ENCODE results near the gene CLIP1.
A peak's percentile ranks its signal among the peaks of the same experiment; 100 is the strongest.
"Not testable (repeated sequence)": the region's sequence is repeated elsewhere in the genome, so short reads cannot be mapped to it uniquely, and the experiment has no call there.

The CLIP1 gene

DNA sequence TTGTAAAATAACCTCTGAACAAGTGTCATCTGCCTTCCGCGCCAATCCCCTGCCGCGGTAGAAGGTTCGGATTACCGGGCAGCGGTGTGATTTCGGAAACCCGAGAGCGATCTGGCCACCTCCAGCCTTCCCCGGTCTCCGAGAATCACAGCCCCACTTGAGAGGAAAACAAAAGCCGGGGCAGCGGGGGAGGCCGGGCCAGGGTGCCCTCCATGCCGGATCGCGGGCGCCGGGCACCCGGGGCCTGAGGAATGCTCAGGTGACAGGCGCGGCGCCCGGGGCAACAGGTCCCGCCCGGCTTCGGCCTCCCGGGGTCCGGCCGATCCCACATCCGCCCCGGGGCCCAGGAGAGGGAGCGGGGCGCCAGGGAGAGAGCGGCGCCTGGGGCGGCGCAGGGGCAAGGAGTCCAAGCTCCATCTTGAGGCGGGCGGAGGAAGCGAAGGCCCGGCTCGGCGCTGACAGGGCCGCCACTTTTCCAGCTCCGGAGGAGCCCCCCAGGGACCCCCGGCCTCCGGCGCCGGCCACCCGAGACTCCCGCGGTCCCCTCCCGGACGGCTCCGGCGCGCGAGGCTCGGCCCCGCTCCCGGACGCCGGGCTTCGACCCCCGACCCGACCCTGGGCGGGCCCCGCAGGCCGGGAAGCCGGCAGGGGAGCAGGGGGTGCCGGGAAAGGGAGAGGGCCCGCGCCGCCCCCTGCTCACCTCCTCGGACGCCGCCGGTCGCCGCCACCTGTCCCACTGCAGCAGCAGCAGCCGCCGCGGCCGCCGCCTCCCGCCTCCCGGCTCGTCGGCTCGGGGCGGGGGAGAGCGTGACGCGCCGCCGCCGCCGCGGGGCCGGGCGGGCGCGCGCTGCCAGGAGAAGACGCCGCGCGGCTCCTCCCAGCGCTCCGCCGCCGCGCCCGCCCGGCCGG is at the start of gene CLIP1:
CLIP1 (minus strand) TSS at position 849 of the 909 bp plus-strand sequence. CDS start 42,217 bp downstream, outside the sequence.
- DNase-seq = peak; percentile 67

- no peak for DNase-seq
Measured at GRCh38 chr12:122471324-122472226, 49.1 kb upstream of the CLIP1 start.

- DNase-seq = not testable (repeated sequence)
Measured at GRCh38 chr12:122470576-122470975, 48.1 kb upstream of the CLIP1 start.

- DNase-seq = not testable (repeated sequence)
Measured at GRCh38 chr12:122469856-122470255, 47.4 kb upstream of the CLIP1 start.

DNA sequence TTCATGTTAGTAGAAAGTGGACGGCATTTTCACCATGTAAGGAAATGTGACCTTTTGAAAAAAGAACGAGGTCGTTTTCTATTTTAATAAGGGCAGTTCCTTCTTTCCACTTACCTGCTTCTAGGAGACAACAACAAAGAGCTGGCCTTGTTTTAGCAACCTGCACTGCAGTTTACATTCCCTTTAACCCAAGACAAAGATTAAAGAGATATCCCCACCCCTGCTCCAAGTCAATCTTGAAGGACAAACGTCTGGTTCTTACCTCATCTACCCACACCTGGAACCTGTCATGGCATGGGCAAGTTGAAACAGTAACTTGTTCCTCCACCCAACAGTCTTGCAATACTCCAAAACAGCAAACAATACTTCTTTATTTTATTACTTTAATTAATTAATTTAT is 45.5 kb upstream of the CLIP1 start:
- no peak for DNase-seq

DNA sequence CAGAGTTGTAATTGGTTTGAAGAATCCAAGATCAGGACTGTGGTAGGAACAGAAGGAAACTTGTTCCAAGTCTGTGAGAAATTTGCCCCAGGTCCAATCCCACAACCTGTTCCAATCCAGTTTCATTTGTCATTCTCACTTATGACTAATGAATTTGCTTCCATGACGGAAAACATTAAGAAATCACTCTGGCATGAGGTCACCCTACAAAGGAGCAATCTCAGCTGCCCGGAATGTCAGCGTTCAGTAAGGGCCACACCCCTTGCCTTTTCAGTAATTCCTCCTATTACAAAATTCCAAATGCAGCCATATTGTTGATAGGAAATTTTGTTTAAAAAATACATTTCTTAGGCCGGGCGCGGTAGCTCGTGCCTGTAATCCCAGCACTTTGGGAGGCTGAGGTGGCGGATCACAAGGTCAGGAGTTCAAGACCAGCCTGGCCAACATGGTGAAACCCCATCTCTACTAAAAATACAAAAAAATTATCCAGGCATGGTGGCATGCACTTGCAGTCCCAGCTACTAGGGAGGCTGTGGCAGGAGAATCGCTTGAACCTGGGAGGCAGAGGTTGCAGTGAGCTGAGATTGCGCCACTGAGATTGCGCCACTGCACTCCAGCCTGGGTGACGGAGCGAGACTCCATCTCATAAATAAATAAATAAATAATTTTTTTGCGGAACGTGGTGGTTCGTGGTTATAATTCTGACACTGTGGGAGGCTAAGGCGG is 42.0 kb upstream of the CLIP1 start:
- peak; percentile 2 for DNase-seq

GRCh38 chr12:122460641-122461040 is 38.2 kb upstream of the CLIP1 start:
- no peak for DNase-seq

DNA sequence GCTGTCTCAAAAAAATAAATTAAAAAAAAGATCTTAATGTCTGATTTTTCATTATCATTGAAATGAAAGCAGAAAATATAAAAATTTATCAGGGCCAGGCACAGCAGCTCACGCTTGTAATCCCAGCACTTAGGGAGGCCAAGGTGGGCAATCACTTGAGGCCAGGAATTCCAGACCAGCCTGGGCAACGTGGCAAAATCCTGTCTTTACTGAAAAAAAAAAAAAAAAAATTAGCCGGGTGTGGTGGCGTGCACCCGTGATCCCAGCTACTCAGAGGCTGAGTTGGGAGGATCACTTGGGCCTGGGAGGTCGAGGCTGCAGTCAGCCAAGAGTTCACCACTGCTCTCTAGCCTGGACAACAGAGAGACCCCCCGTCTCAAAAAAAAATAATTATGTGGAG is 37.6 kb upstream of the CLIP1 start:
- DNase-seq = peak; percentile 2

- DNase-seq = peak; percentile 2
Measured at GRCh38 chr12:122459211-122459610, 36.7 kb upstream of the CLIP1 start.

GRCh38 chr12:122458105-122459035 is 35.9 kb upstream of the CLIP1 start:
- peak; percentile 13 for DNase-seq

DNA sequence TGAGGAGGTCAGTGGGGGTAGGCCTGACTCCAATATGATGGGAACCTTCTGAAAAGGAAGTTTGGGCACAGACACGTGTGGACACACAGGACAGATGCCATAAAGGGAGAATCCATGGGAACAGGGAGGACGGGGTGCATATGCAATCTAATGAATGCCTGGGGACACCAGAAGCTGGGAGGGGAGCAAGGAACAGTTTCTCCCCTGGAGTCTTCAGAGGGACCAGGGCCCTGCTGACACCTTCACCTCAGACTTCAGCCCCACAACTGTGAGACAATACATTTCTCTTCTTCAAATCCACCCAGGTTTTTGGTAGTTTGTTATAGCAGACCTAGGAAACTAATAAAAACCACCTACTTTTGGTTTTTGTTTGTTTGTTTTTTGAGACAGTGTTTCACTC is 35.2 kb upstream of the CLIP1 start:
- DNase-seq = no peak

- DNase-seq = no peak
Measured at GRCh38 chr12:122454739-122455138, 32.3 kb upstream of the CLIP1 start.

GRCh38 chr12:122454250-122454721 is 31.8 kb upstream of the CLIP1 start:
- no peak for DNase-seq

GRCh38 chr12:122452701-122453285 is 30.3 kb upstream of the CLIP1 start:
- DNase-seq = no peak

- peak; percentile 30 for DNase-seq
Measured at GRCh38 chr12:122449317-122449716, 26.8 kb upstream of the CLIP1 start.

DNA sequence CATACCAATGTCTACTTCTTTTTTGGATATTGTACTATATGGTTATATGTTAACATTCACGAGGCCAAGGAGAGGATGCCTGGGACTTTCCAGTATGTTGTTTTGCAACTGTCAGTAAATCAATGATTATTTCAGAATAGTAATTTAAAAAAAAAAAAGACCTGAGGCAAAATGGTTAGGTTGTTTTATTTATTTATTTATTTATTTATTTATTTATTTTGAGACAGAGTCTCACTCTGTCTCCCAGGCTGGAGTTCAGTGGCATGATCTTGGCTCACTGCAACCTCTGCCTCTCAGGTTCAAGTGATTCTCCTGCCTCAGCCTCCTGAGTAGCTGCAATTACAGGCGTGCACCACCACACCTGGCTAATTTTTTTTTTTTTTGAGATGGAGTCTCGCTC is 25.4 kb upstream of the CLIP1 start:
- not testable (repeated sequence) for DNase-seq

- DNase-seq = not testable (repeated sequence)
Measured at GRCh38 chr12:122446390-122446789, 23.9 kb upstream of the CLIP1 start.

DNA sequence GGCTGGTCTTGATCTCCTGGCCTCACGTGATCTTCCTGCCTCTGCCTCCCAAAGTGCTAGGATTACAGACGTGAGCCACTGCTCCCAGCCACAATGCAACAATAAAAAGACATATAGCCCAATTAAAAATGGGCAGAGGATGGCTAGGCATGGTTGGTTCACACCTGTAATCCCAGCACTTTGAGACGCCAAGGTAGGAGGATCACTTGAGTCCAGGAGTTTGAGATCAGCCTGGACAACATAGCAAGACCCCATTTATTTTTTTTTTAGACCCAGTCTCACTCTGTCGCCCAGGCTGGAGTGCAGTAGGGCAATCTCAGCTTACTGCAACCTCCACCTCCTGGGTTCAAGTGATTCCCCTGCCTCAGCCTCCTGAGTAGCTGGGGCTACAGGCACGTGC is 21.6 kb upstream of the CLIP1 start:
- DNase-seq = not testable (repeated sequence)

DNA sequence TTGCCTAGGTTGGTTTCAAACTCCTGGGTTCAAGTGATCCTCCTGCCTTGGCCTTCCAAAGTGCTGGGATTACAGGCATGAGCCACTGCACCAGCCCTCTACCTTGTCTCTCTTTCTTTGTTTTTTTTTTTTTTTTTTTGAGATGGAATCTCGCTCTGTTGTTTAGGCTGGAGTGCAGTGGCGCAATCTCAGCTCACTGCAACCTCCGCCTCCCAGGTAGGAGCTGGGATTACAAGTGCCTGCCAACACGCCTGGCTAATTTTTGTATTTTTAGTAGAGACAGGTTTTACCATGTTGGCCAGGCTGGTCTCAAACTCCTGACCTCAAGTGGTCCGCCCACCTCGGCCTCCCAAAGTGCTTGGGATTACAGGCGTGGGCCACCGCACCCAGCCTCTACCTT is 16.4 kb upstream of the CLIP1 start:
- not testable (repeated sequence) for DNase-seq

GRCh38 chr12:122437656-122438121 is 15.2 kb upstream of the CLIP1 start:
- no peak for DNase-seq

DNA sequence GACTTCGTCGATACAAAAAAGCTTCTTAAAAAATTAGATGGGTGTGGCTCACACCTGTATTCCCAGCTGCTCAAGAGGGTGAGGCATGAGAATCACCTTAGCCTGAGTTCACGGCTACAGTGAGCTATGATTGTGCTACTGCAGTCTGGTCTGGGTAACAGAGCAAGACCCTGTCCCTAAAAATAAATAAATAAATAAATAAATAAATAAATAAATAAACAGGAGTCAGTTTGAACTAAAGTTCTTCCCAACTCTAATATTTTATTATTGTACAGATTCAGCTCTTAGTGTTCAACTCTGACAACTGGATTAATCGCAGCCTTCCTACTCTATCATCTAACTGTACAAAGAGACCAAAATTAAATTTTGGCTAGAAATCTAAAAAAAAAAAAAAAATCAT is 12.7 kb upstream of the CLIP1 start:
- DNase-seq = no peak
